ENCODE data around the gene NSD2.
"Not testable (repeated sequence)": the region's sequence is repeated elsewhere in the genome, so short reads cannot be mapped to it uniquely, and the experiment has no call there.

NSD2 gene

DNA sequence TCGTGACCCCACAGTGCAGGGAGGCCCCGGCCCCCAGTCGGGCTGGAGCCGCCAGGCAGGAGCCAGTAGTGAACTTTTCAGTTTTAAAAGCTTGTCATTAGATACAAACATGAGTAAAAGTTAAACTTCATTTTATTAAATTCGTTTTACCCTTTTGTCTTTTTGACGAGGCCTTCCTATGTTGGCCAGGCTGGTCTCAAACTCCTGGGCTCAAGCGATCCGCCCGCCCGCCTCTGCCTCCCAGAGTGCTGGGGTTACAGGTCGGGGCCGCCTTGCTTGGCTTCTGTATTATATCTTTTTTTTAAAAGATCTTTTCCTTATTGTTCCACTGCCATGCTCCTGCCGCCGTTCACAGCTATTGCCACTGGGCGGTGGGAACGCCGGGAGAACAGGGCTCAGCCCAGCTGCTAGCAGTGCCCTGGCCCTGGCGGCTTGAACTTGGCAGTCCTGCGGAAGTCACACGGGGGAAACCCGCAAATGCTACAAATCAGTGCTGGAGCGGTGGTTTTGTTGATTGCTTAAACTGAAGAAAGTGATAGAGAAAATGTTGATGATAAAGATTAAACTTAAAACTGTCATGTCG, 138.5 kb downstream of the NSD2 start:
- Histone ChIP-seq H3K27me3 (ENCODE audit: insufficient read depth, poor library complexity, severe bottlenecking) (no peaks in the 10 kb centered on the region), H3K27ac (replicated peaks) (peak overlapping the region; percentile 97), H3K4me3 (replicated peaks; ENCODE audit: insufficient read depth, low read length) (peak overlapping the region; percentile 98)
- peak; percentile 36 to 78 for DNase-seq (ENCODE audit: low read depth in 1 of 2, low spot score in 1 of 2)
- TF ChIP-seq CTCF (IDR thresholded peaks at IDR 0.05; ENCODE audit: insufficient read depth, low read length): no peak
- peak; percentile 40; the same call in 1 of the 2 replicates for TF ChIP-seq SPI1 (IDR thresholded peaks at IDR 0.05; ENCODE audit: borderline replicate concordance, low read depth)

DNA sequence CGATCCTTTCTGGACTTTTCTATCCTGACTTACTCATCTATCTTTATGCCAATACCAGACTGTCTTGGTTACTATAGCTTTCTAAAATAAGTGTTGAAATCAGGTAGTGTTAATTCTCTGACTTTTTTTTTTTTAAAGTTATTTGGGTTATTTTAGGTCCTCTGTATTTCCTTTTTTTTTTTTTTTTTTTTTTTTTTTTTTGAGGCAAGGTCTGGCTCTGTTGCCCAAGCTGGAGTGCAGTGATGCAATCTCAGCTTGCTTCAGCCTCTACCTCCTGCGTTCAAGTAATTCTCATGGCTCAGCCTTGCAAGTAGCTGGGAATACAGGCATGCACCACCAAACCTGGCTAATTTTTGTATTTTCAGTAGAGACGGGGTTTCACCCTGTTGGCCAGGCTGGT, 140.4 kb downstream of the NSD2 start:
- Histone ChIP-seq H3K27ac (replicated peaks) (no peak overlapping the region), H3K4me3 (replicated peaks; ENCODE audit: insufficient read depth, low read length) (no peak overlapping the region), H3K27me3 (ENCODE audit: insufficient read depth, poor library complexity, severe bottlenecking) (no peaks in the 10 kb centered on the region)
- DNase-seq (ENCODE audit: low read depth in 1 of 2, low spot score in 1 of 2): peak; percentile 73 to 84
- TF ChIP-seq SPI1 (IDR thresholded peaks at IDR 0.05; ENCODE audit: borderline replicate concordance, low read depth): no peak
- no peak for TF ChIP-seq CTCF (IDR thresholded peaks at IDR 0.05; ENCODE audit: insufficient read depth, low read length)
- no peak for TF ChIP-seq REST (IDR thresholded peaks at IDR 0.05; ENCODE audit: insufficient replicate concordance, low read depth)
- no peak for TF ChIP-seq GABPA (IDR thresholded peaks at IDR 0.05; ENCODE audit: low read depth)
- no peak for TF ChIP-seq POLR2AphosphoS5 (IDR thresholded peaks at IDR 0.05; ENCODE audit: low read depth)

DNA sequence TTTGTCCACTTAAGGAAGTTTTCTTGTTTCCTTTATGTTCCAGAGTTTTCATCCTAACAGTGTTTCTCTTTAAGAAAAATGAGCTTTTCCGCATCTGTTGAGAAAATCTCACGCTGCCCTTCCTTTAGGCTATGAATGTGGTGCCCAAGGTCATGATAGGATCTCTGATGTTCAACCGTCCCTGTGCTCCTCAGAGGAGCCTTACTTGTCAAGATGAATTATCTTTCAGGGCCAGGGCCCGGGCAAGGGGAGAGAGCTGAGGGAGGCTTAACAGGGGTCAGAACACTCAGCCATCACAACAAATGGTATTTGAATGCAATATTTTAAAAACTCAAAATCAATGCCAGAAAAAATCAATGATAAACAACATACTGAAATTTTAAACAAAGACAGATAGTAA, 143.8 kb downstream of the NSD2 start:
- H3K27ac ChIP-seq (replicated peaks): no peak overlapping the region
- TF ChIP-seq POLR2AphosphoS5 (IDR thresholded peaks at IDR 0.05; ENCODE audit: low read depth) (no peak), SPI1 (IDR thresholded peaks at IDR 0.05; ENCODE audit: borderline replicate concordance, low read depth) (no peak), GABPA (IDR thresholded peaks at IDR 0.05; ENCODE audit: low read depth) (no peak), CTCF (IDR thresholded peaks at IDR 0.05; ENCODE audit: insufficient read depth, low read length) (no peak), REST (IDR thresholded peaks at IDR 0.05; ENCODE audit: insufficient replicate concordance, low read depth) (no peak)
- DNase-seq (ENCODE audit: low read depth in 1 of 2, low spot score in 1 of 2): no peak

GRCh38 chr4:2021358-2022018, 150.3 kb downstream of the NSD2 start:
- H3K27me3 ChIP-seq (ENCODE audit: insufficient read depth, poor library complexity, severe bottlenecking): peaks cover 11% of the 10 kb centered on the region
- not testable (repeated sequence) for H3K27ac ChIP-seq (replicated peaks); H3K4me3 ChIP-seq (replicated peaks; ENCODE audit: insufficient read depth, low read length); DNase-seq (ENCODE audit: low read depth in 1 of 2, low spot score in 1 of 2)

More for the DNA sequence above, 143.8 kb downstream of the NSD2 start:
- Histone ChIP-seq H3K4me3 (replicated peaks; ENCODE audit: insufficient read depth, low read length) (no peak overlapping the region), H3K27me3 (ENCODE audit: insufficient read depth, poor library complexity, severe bottlenecking) (no peaks in the 10 kb centered on the region)
